Tibial artery (tissue), 4 donors: ENCODE data around the gene NOD1.

Experiments
- DNase-seq, 2 donors: peaks; one replicate each; pipeline ENCODE4 v3.0.0-alpha.2; 2019
- H3K27ac ChIP-seq, 2 donors: fragments of 200-600 bp; sonication (generic) in 1 of 2; 1 replicate in 1 of 2; 2 replicates in 1 of 2; pipeline ENCODE4 v1.5.1; 2018 to 2019; ENCODE audit warnings: mild to moderate bottlenecking in 1 of 2
- H3K27me3 ChIP-seq, 2 donors: fragments of 200-600 bp; sonication (generic) in 1 of 2; one replicate each; pipeline versions ENCODE4 v1.5.1 to v1.6.0; 2016 to 2019
- H3K36me3 ChIP-seq, 3 donors: fragments of 200-600 bp; sonication (generic) in 2 of 3; one replicate each; pipeline ENCODE4 v1.5.1; 2016 to 2019; ENCODE audit warnings: mild to moderate bottlenecking in 2 of 3
- H3K4me1 ChIP-seq, 4 donors: fragments of 200-600 bp; sonication (generic) in 2 of 4; 1 replicate in 3 of 4; 2 replicates in 1 of 4; pipeline ENCODE4 v1.5.1; 2016 to 2019
- H3K4me3 ChIP-seq, 2 donors: fragments of 200-600 bp; sonication (generic) in 1 of 2; 1 replicate in 1 of 2; 2 replicates in 1 of 2; pipeline ENCODE4 v1.5.1; 2018 to 2019; ENCODE audit warnings: mild to moderate bottlenecking in 2 of 2
- H3K9me3 ChIP-seq, 3 donors: fragments of 200-600 bp; sonication (generic) in 1 of 3; one replicate each; pipeline ENCODE4 v1.5.1; 2016 to 2019
- CTCF ChIP-seq, 2 experiments: fragments of 200-600 bp in 1 of 2; fragments of 450-650 bp in 1 of 2; IDR thresholded peaks; one replicate each; pipeline ENCODE4 v1.5.1; 2017 to 2019; ENCODE audit warnings: antibody characterized with exemption in 2 of 2, mild to moderate bottlenecking in 1 of 2, moderate library complexity in 1 of 2
- intact Hi-C: fragments of 100-400 bp; cut with DNase I; formaldehyde crosslinking; loops from one replicate; pipeline ENCODE4 v1.15.0; 2023; ENCODE audit warnings: low total_unique reads

NOD1 gene

GRCh38 chr7:30445770-30446169, 32.8 kb downstream of the NOD1 start:
- H3K36me3 ChIP-seq = peaks cover 33 to 57% (median 55%) of the 10 kb centered on the region in 3 donors
- peak; percentile 17 to 39 for TF ChIP-seq CTCF (IDR thresholded peaks at IDR 0.05)
- no peak overlapping the region for H3K4me3 ChIP-seq
- H3K27ac ChIP-seq = no peak overlapping the region
- H3K27me3 ChIP-seq = no peaks in the 10 kb centered on the region
- no peaks in the 10 kb centered on the region for H3K9me3 ChIP-seq
- intact Hi-C loops = no loop called here
- H3K4me1 ChIP-seq = no peaks in the 10 kb centered on the region
- peak; percentile 82 to 83 for DNase-seq

GRCh38 chr7:30437823-30438574, 40.6 kb downstream of the NOD1 start:
- Histone ChIP-seq H3K9me3 (no peaks in the 10 kb centered on the region), H3K27ac (no peak overlapping the region), H3K4me3 (no peak overlapping the region), H3K4me1 (peaks cover 0 to 8% (median 6%) of the 10 kb centered on the region in 4 donors), H3K27me3 (no peaks in the 10 kb centered on the region), H3K36me3 (peaks cover 10 to 46% (median 40%) of the 10 kb centered on the region in 3 donors)
- intact Hi-C loops = no loop called here
- no peak for TF ChIP-seq CTCF (IDR thresholded peaks at IDR 0.05)
- DNase-seq = no peak

GRCh38 chr7:30436518-30436917, 42.1 kb downstream of the NOD1 start:
- no peak overlapping the region for H3K27ac ChIP-seq

GRCh38 chr7:30436046-30436445, 42.5 kb downstream of the NOD1 start:
- intact Hi-C loops = no loop called here
- Histone ChIP-seq H3K27ac (no peak overlapping the region), H3K4me1 (peaks cover 0 to 27% (median 18%) of the 10 kb centered on the region in 4 donors), H3K27me3 (no peaks in the 10 kb centered on the region), H3K36me3 (peaks cover 10 to 46% (median 40%) of the 10 kb centered on the region in 3 donors), H3K4me3 (no peak overlapping the region), H3K9me3 (no peaks in the 10 kb centered on the region)
- DNase-seq = no peak
- TF ChIP-seq CTCF (IDR thresholded peaks at IDR 0.05) = no peak

More at GRCh38 chr7:30436518-30436917, 42.1 kb downstream of the NOD1 start:
- Histone ChIP-seq H3K4me3 (no peak overlapping the region), H3K36me3 (peaks cover 10 to 46% (median 40%) of the 10 kb centered on the region in 3 donors), H3K4me1 (peaks cover 0 to 22% (median 15%) of the 10 kb centered on the region in 4 donors), H3K27me3 (no peaks in the 10 kb centered on the region), H3K9me3 (no peaks in the 10 kb centered on the region)
- intact Hi-C loops = no loop called here
- no peak for DNase-seq
- no peak for TF ChIP-seq CTCF (IDR thresholded peaks at IDR 0.05)

- Histone ChIP-seq H3K36me3 (peaks cover 10 to 54% (median 43%) of the 10 kb centered on the region in 3 donors), H3K27me3 (no peaks in the 10 kb centered on the region), H3K4me3 (no peak overlapping the region), H3K4me1 (peaks cover 0 to 40% (median 27%) of the 10 kb centered on the region in 4 donors), H3K27ac (no peak overlapping the region), H3K9me3 (no peaks in the 10 kb centered on the region)
- no peak for DNase-seq
- intact Hi-C loops = no loop called here
- TF ChIP-seq CTCF (IDR thresholded peaks at IDR 0.05) = no peak
Observed at GRCh38 chr7:30434140-30434799, 44.3 kb downstream of the NOD1 start.
